GM21528 (cell line): ENCODE results near the gene FAM50A.
A peak's percentile ranks its signal among the peaks of the same experiment; 100 is the strongest.

Source experiments
- ATAC-seq: cut with Tn5 transposase; IDR thresholded peaks from one replicate; pipeline ENCODE4 v1.9.1; 2021; ENCODE audit warnings: mild to moderate bottlenecking, moderate library complexity; ENCODE audit not compliant: unreplicated experiment, low FRiP score

Gene FAM50A

GRCh38 chrX:154412468-154412867 lies 31.5 kb upstream of the FAM50A start:
- ATAC-seq: no peak

GRCh38 chrX:154413142-154413541 lies 30.8 kb upstream of the FAM50A start:
- ATAC-seq: no peak

- ATAC-seq: no peak
Observed at GRCh38 chrX:154417157-154417556, 26.8 kb upstream of the FAM50A start.

DNA sequence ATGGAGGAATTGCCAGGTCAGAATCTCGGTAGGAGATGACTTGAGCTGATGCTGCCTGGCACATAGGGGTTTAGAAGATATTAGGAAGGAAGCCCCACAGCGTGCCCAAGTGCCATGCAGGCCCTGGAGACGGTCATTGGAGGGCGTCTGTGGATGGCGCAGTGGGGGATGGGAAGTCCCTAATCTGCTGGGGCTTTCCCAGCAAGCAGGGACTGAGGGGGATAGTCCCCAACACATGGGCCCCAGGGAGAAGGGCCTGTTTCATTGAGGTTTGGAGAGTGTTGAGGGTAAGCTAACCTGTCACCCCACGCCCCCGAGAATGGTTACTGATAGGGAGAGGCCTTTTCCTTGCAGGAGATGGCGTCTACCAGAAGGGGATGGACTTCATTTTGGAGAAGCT lies 24.8 kb upstream of the FAM50A start:
- ATAC-seq: no peak

- ATAC-seq: no peak
Observed at GRCh38 chrX:154419688-154420401, 24.1 kb upstream of the FAM50A start.

GRCh38 chrX:154420402-154420756 lies 23.6 kb upstream of the FAM50A start:
- no peak for ATAC-seq

DNA sequence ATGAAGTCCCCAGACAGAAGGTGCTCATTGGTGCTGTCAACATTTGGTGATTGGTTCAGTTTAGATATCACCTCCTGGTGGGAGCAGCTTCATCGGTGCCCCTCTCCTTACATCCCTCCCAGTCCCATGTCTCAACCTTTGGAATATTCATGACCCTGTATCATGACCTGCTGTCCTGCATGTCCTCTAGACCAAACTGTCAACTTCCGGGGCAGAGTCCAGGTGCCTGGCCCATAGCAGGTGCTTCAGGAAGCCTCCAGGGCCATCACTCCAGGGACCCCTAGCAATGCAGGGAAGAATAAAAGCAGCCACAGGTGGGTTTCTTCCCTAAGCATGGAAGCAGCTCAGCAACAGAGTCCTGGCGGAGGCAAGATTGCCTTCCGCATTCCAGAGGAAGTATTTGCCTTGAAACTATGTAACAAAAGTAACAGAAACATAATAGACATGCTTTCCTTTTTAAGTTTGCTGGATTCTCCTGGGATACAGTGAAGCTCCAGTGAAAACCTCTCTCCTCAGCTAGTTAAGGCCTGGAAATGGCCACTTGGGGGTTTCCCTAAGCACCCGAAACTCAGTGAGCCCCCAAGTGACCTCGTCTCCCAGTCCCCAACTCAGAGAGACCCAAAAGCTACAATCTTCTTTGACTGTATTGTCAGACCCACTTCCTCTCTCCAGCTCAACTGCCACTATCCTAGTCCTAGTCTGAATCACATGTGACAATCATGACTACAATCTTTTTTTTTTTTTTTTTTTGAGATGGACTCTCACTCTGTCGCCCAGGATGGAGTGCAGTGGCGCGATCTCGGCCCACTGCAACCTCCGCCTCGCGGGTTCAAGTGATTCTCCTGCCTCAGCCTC lies 16.8 kb upstream of the FAM50A start:
- ATAC-seq: no peak

DNA sequence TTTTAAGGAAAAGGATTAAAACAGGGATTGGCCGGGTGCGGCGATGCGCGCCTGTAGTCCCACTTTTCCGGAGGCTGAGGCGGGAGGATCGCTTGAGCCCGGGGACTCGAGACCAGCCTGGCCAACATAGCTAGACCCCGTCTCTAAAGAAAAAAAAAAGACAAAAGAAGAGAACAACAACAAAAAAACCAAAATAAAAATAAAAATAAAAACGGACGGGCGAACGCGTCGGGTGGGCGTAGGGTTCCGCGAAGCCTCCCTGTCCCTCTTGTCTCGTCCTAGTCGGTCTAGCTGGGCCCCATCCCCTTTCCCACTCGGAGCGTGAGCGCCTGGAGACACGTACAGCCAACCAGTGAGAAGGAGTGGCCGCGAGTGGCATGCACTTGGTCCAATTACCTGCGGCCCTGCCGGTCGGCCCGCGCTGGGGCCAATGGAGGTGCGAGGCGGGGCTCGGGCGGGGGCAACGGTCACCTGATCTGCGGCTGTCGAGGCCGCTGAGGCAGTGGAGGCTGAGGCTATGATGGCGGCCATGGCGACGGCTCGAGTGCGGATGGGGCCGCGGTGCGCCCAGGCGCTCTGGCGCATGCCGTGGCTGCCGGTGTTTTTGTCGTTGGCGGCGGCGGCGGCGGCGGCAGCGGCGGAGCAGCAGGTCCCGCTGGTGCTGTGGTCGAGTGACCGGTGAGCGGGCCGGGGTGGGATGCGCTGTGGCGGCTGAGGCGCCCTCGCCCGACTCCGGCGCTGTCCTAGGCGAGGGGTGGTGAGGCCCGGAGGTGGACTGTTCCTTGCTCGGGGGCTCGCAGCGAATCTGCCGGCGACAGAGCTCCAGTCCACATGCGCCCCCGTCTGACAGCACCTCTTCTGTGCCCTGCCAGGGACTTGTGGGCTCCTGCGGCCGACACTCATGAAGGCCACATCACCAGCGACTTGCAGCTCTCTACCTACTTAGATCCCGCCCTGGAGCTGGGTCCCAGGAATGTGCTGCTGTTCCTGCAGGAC lies 15.5 kb upstream of the FAM50A start, which contains the start of gene ATP6AP1:
ATP6AP1 (plus strand) TSS at position 502 of the 996 bp plus-strand sequence; CDS start at position 518, 16 bp downstream.
- ATAC-seq: peak; percentile 96

- no peak for ATAC-seq
Observed at GRCh38 chrX:154429711-154430110, 14.2 kb upstream of the FAM50A start.

DNA sequence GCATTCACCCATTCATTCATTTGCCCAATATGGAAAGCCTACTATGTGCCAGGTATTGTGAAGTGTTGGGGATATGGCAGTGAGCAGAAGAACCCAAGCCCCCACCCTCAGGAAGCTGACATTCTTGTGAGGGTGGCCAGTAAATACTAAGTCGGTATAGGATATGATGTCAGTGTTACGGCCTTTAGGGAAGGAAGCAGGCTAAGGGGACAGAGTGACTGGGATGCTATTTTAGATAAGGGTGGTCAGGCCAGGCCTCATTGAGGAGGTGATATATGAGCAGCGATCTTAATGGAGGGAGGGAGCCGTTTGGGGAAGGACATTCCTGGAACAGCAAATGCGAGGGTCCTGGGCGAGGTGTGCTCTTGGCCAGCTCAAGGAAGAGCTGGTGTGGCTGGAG lies 13.5 kb upstream of the FAM50A start:
- no peak for ATAC-seq

DNA sequence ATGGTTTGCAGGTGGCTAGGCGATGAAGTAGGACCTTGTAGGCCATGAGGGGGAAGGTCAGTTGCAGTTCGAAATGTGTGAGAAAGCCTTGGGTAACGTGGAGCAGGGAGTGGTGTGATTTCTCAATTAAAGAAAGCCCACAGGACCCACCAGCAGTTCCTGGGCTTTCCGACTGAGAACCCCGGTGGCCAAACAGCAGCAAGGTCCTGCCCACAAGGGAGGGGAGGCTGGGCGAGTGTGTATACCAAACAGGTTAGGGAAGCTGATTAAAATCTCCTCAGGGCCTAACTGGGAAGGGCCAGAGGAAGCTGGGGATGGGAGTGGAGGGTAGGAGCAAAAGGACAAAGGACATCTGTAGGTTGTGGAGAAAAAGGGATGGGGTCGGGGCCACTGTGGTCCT lies 13.0 kb upstream of the FAM50A start:
- no peak for ATAC-seq

DNA sequence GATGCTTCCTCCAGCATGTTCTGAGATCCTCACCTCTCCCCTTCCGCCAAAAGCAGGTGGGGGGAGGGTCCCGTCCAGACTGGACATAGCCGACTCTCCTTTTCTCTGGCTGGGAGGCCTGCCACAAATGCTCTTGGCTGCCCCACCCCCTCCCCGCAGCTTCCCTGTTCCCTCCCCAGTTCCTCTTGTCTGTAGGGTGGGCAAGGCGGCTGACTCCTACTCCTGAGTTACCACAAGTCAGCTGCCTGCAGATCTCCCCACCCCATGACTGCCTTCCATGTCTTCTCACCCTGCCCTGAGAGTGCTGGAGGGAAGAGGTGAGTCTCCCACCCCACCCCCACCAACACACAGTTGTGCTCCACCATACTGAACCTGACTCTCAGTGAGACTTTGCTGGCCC lies 12.6 kb upstream of the FAM50A start:
- ATAC-seq: no peak

DNA sequence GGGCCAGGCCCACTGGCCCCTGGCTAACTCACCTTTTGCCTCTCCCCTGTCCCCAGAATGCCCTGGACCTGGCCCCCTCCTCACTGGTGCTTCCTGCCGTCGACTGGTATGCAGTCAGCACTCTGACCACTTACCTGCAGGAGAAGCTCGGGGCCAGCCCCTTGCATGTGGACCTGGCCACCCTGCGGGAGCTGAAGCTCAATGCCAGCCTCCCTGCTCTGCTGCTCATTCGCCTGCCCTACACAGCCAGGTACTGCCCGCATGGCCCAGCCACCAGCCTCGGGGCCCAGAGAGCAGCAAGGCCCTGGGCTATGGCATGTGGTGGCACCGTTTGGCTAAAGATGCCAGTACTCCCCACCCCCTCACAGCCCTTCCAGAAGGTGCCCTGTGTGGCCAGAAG lies 11.7 kb upstream of the FAM50A start:
- no peak for ATAC-seq

GRCh38 chrX:154433605-154434004 lies 10.3 kb upstream of the FAM50A start:
- ATAC-seq: no peak

- no peak for ATAC-seq
Observed at GRCh38 chrX:154434394-154435168, 9.4 kb upstream of the FAM50A start.

DNA sequence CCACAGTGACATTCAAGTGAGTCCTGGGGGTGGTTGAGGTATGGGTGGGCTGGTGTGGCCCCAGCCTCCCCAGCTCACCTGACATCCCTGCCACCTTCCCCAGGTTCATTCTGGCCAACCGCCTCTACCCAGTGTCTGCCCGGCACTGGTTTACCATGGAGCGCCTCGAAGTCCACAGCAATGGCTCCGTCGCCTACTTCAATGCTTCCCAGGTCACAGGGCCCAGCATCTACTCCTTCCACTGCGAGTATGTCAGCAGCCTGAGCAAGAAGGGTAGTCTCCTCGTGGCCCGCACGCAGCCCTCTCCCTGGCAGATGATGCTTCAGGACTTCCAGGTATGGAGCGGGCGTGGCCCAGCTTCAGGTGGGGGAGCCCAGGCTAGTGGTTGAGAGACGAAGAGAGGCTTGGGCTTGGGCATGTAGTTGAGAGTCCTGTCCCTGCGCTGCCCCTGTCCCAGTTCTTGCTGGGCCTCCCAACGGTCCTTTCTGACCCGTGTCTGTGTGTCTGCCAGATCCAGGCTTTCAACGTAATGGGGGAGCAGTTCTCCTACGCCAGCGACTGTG lies 8.7 kb upstream of the FAM50A start:
- ATAC-seq: no peak

DNA sequence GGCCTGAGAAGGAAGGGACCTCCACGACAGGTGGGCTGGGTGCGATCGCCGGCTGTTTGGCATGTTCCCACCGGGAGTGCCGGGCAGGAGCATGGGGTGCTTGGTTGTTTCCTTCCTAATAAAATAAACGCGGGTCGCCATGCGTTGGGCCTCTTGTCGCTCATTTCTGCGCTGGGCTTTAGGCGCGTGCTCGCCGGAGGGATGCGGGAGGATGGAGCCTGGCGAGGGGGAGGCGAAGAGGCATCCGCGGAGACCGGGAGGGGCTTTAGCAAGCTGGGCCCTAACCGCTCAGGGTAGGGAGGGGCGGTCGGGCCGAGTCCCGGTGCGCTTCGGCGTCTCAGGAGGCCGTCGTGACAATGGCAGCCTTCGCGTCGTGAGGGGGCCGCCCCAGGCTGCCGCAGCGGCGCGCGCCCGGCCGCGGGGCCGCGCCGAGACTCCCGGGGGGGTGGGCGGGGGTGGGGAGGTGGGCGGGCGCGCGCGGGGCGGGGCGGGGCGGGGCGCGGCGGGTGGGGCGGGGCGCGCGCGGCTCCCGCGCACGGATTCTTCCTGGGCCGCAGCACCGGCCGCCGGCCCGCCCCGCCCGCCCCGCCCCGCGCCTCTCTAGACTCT lies 7.5 kb upstream of the FAM50A start:
- no peak for ATAC-seq

DNA sequence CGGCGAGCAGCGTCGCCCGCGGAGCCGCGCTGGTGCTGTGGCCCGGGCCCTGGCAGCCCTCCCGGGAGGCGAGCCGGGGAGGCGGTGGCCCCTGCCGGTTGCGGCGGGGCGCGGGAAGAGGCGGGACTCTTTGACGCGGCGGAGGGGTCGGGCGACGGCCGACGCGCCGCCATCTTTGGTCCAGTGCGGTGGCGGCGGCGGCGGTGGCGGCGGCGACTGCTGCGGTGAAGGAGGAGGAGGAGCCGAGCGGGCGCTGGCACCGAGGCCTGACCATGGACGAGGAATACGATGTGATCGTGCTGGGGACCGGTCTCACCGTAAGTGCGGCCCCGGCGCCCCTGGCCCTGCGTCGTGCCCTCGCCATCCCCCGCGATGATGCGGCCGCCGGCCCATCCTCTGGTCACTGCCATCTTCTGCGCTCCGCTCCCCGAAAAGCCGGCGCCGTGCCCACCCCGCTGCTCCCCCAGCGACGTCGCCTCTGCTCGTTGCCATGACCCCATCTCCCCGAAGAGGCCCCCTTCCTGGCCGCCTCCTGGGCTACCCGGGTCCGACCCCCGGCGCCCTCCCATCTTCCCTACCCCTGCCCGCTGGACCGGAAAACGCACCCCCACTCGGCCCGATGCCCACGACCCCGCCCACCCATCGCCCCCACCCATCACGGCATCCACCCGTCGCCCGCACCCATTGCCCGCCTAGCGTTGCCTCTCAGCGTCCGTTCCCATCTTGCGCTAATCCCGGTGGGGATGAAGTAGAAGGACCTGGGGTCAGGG lies 6.8 kb upstream of the FAM50A start, which contains the start of gene GDI1:
GDI1 (plus strand) TSS at position 172 of the 770 bp plus-strand sequence; CDS start at position 273, 101 bp downstream.
- no peak for ATAC-seq
